Activated naive CD4-positive, alpha-beta T cell (primary cell): ENCODE measurements around the gene KCNA3.

ENCODE experiments used
- DNase-seq, 4 experiments: peaks; one replicate each; lab custom pipeline; 2025; lab: John Stamatoyannopoulos, UW

The KCNA3 gene

GRCh38 chr1:110639724-110640386 lies 34.9 kb downstream of the KCNA3 start:
- no peak for DNase-seq

GRCh38 chr1:110638556-110638955 lies 36.2 kb downstream of the KCNA3 start:
- no peak for DNase-seq

GRCh38 chr1:110638058-110638457 lies 36.7 kb downstream of the KCNA3 start:
- no peak for DNase-seq

- no peak for DNase-seq
Measured at GRCh38 chr1:110637475-110637874, 37.3 kb downstream of the KCNA3 start.

GRCh38 chr1:110636149-110636935 lies 38.4 kb downstream of the KCNA3 start:
- DNase-seq, result no peak

GRCh38 chr1:110635434-110635833 lies 39.3 kb downstream of the KCNA3 start:
- DNase-seq, result no peak

- peak; percentile 13 to 27 (median 20) for DNase-seq
Measured at GRCh38 chr1:110634455-110635311, 40.1 kb downstream of the KCNA3 start.

GRCh38 chr1:110634086-110634454 lies 40.7 kb downstream of the KCNA3 start:
- no peak for DNase-seq

GRCh38 chr1:110633646-110634030 lies 41.1 kb downstream of the KCNA3 start:
- no peak for DNase-seq

GRCh38 chr1:110631836-110632620 lies 42.7 kb downstream of the KCNA3 start:
- no peak for DNase-seq

GRCh38 chr1:110630839-110631663 lies 43.7 kb downstream of the KCNA3 start:
- DNase-seq, result peak; percentile 46 to 74 (median 66)

- no peak for DNase-seq
Measured at GRCh38 chr1:110628323-110629105, 46.2 kb downstream of the KCNA3 start.

- no peak for DNase-seq
Measured at GRCh38 chr1:110627764-110628163, 47.0 kb downstream of the KCNA3 start.

GRCh38 chr1:110626889-110627288 lies 47.9 kb downstream of the KCNA3 start:
- no peak for DNase-seq
